A673 (cell line): ENCODE measurements around the gene ATG10. TPM values are rescaled to one million over a fixed set of nuclear protein-coding genes. Genes with fewer than 3 reads are reported as not detected.
A peak's percentile ranks its signal among the peaks of the same experiment; 100 is the strongest.

ENCODE experiments used
- BruUV-seq: library from RNA; stranded (reverse); fragments of 400-500 nt; replicated peaks from 2 replicates; lab custom pipeline; 2021; lab: Mats Ljungman, UMichigan
- CTCF ChIA-PET: fragments of 300-600 bp; sonication (Branson Sonifier 250); formaldehyde crosslinking; loops from one replicate; lab custom pipeline; 2022; ENCODE audit warnings: antibody characterized with exemption; lab: Charles Lee
- POLR2A ChIA-PET: fragments of 300-600 bp; sonication (Branson Sonifier 250); formaldehyde crosslinking; loops from one replicate; lab custom pipeline; 2022; ENCODE audit warnings: antibody characterized with exemption; ENCODE audit not compliant: low non-redundant PET; lab: Charles Lee
- DNase-seq: peaks from one replicate; pipeline ENCODE4 v3.0.0-alpha.2; 2015; ENCODE audit warnings: low spot score
- H3K27ac ChIP-seq: fragments of 200-600 bp; sonication (generic); 2 replicates; pipeline ENCODE4 v1.5.1; 2016; ENCODE audit warnings: mixed run types, low read depth, mild to moderate bottlenecking, mixed read lengths, antibody characterized with exemption, low read length; ENCODE audit not compliant: poor library complexity, severe bottlenecking
- H3K27me3 ChIP-seq: fragments of 200-600 bp; sonication (generic); replicated peaks from 2 replicates; pipeline ENCODE4 v1.6.1; 2017; ENCODE audit warnings: mixed run types, low read depth, mild to moderate bottlenecking, mixed read lengths, antibody characterized with exemption, low read length; ENCODE audit not compliant: insufficient read depth, poor library complexity
- H3K36me3 ChIP-seq: fragments of 200-600 bp; sonication (generic); 2 replicates; pipeline ENCODE4 v1.6.1; 2016; ENCODE audit warnings: mixed run types, mild to moderate bottlenecking, mixed read lengths, antibody characterized with exemption, low read length; ENCODE audit not compliant: insufficient read depth, poor library complexity, severe bottlenecking
- H3K4me1 ChIP-seq: fragments of 200-600 bp; sonication (generic); 2 replicates; pipeline ENCODE4 v1.6.1; 2017; ENCODE audit warnings: mixed run types, mild to moderate bottlenecking, mixed read lengths, antibody characterized with exemption, low read length; ENCODE audit not compliant: insufficient read depth, poor library complexity, severe bottlenecking
- H3K4me3 ChIP-seq: fragments of 200-600 bp; sonication (generic); 2 replicates; pipeline ENCODE4 v1.5.1; 2016; ENCODE audit warnings: low read depth, mixed run types, mild to moderate bottlenecking, mixed read lengths, low read length; ENCODE audit not compliant: poor library complexity, severe bottlenecking
- H3K9me3 ChIP-seq: fragments of 200-600 bp; sonication (generic); 2 replicates; pipeline ENCODE4 v1.6.1; 2016; ENCODE audit warnings: mixed run types, low read depth, mild to moderate bottlenecking, mixed read lengths, antibody characterized with exemption, low read length; ENCODE audit not compliant: poor library complexity, severe bottlenecking
- CTCF ChIP-seq: fragments of 300-800, 200-600 bp; sonication (generic); conservative IDR thresholded peaks from 2 replicates; pipeline ENCODE4 v1.5.1; 2017; ENCODE audit warnings: low read depth, mild to moderate bottlenecking, antibody characterized with exemption, low read length, moderate library complexity, mixed read lengths
- EZH2 ChIP-seq: fragments of 200-600 bp; sonication (generic); IDR thresholded peaks from 2 replicates; pipeline ENCODE4 v1.6.1; 2017; ENCODE audit warnings: borderline replicate concordance, low read depth, mild to moderate bottlenecking, mixed read lengths, antibody characterized with exemption, low read length; ENCODE audit not compliant: poor library complexity, severe bottlenecking
- intact Hi-C: fragments of 100-400 bp; cut with micrococcal nuclease; formaldehyde crosslinking; loops from one replicate; pipeline ENCODE4 v1.10.0; 2022; ENCODE audit not compliant: unreplicated experiment
- total RNA-seq: library from RNA; stranded (reverse); gene quantifications from 2 replicates; pipeline ENCODE4 v1.2.3, GENCODE V29; 2021

Gene ATG10
- total RNA-seq, 1 experiment from 2014 or later: 17.1 TPM

- peak; percentile 79 for DNase-seq
- no TSS peak for BruUV-seq
- intact Hi-C loops: loop anchor here (1.0 kb wide), 1 partner anchor 51 kb away; no protein-coding TSS in a partner anchor
- ChIA-PET CTCF (no interaction called here), POLR2A (no interaction called here)
- no peaks in the 10 kb centered on the region for H3K36me3 ChIP-seq
- no peak for TF ChIP-seq EZH2
- TF ChIP-seq CTCF: peak; percentile 93
- H3K27me3 ChIP-seq: no peaks in the 10 kb centered on the region
- H3K4me3 ChIP-seq: no peak overlapping the region
- no peaks in the 10 kb centered on the region for H3K9me3 ChIP-seq
- no peaks in the 10 kb centered on the region for H3K4me1 ChIP-seq
- no peak overlapping the region for H3K27ac ChIP-seq
Observed at GRCh38 chr5:82174128-82174918, 202.5 kb downstream of the ATG10 start.

GRCh38 chr5:82174919-82175219 lies 203.0 kb downstream of the ATG10 start:
- Histone ChIP-seq H3K4me3 (no peak overlapping the region), H3K27ac (no peak overlapping the region), H3K27me3 (no peaks in the 10 kb centered on the region), H3K4me1 (no peaks in the 10 kb centered on the region), H3K36me3 (no peaks in the 10 kb centered on the region), H3K9me3 (no peaks in the 10 kb centered on the region)
- intact Hi-C loops: loop anchor here (1.0 kb wide), 1 partner anchor 50 kb away; no protein-coding TSS in a partner anchor
- no peak for DNase-seq
- CTCF ChIA-PET: no interaction called here
- POLR2A ChIA-PET: no interaction called here
- TF ChIP-seq CTCF (no peak), EZH2 (no peak)
- no TSS peak for BruUV-seq

GRCh38 chr5:82176115-82176814 lies 204.4 kb downstream of the ATG10 start:
- H3K27ac ChIP-seq: no peak overlapping the region
- no peaks in the 10 kb centered on the region for H3K4me1 ChIP-seq
- TF ChIP-seq EZH2 (no peak), CTCF (no peak)
- intact Hi-C loops: no loop called here
- no peaks in the 10 kb centered on the region for H3K9me3 ChIP-seq
- DNase-seq: no peak
- no TSS peak for BruUV-seq
- no peak overlapping the region for H3K4me3 ChIP-seq
- H3K27me3 ChIP-seq: no peaks in the 10 kb centered on the region
- CTCF ChIA-PET: no interaction called here
- POLR2A ChIA-PET: no interaction called here
- no peaks in the 10 kb centered on the region for H3K36me3 ChIP-seq
